Measurements from ENCODE around the gene TEX22.

The TEX22 gene

DNA sequence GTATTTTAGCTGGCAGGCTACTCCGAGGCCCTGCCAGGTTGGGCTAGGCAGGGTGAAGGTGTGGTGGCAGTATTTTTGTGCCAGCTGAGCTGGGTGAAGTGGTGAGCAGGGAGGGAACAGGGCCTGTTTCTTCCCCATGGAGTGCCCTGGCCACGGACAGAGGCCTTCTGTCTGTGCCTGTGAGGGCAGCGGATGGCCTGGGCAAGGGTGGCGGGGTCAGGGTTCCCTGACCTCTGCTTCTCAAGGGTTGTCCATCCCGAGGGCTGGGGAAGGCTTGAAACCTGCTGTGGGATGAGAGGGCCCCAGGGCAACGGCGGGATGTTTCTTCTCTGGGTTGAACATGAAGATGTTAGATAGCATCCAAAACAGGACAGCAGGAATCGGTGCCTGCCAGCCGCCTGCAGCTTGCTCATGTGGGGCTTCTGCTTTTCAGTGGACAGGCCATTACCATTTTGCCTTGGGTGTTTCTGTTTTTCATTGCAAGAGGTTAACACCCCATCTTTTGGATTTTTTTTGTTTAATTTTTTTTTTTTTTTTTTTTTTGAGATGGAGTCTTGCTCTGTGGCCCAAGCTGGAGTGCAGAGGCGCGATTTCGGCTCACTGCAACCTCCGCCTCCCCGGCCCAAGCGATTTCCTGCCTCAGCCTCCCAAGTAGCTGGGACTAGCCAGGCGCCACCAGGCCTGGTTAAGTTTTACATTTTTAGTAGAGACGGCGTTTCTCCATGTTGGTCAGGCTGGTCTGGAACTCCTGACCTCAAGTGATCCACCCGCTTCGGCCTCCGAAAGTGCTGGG, 24.6 kb downstream of the TEX22 start:
- peaks cover 7% of the 10 kb centered on the region for H3K36me3 Mint-ChIP-seq
- H3K27me3 Mint-ChIP-seq, result peaks cover 4% of the 10 kb centered on the region
- H3K27ac Mint-ChIP-seq, result no peak overlapping the region
- peaks cover 29% of the 10 kb centered on the region for H3K4me1 Mint-ChIP-seq
- ATAC-seq (ENCODE audit: low read depth) (no peak), DNase-seq (ENCODE audit: low spot score in 2 of 2) (no peak)
- no peaks in the 10 kb centered on the region for H3K9me3 Mint-ChIP-seq
- no peak overlapping the region for H3K4me3 Mint-ChIP-seq

DNA sequence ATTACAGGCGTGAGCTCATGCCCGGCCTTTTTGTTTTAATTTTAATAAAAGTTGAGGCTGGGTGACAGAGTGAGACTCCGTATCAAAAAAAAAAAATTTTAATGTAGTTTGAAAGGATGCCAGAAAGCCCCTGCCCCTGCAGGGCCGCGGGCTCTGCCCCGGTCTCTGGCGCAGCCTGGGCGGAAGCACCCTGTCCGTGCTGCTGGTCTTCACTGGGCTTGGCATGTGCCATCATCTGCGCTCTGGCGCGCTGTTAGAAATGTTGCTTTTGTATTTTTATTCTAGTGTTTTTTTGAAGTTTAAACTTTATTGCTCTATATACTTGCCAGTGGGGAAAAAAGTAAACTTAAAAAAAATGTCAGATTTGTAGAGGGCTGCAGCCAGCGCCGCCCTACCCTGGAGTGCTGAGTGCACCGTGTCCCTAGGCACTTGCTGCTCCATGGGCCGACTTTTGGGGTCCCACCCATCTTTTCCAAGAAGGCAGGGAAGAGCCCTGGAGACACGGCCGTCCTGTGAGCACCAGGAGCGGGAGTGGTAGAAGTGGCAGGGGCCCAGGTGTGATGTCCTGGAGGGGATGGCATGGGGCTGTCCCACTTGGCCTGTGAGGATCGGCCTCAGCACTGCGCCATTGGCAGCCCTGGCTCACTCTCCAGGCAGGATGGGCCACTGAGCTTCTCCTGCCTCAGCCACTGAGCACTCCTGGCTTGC, 25.3 kb downstream of the TEX22 start:
- ATAC-seq (ENCODE audit: low read depth) (no peak), DNase-seq (ENCODE audit: low spot score in 2 of 2) (no peak)
- H3K36me3 Mint-ChIP-seq, result peaks cover 7% of the 10 kb centered on the region
- H3K27me3 Mint-ChIP-seq, result peaks cover 3% of the 10 kb centered on the region
- no peaks in the 10 kb centered on the region for H3K9me3 Mint-ChIP-seq
- H3K4me1 Mint-ChIP-seq, result peaks cover 27% of the 10 kb centered on the region
- no peak overlapping the region for H3K27ac Mint-ChIP-seq
- no peak overlapping the region for H3K4me3 Mint-ChIP-seq

DNA sequence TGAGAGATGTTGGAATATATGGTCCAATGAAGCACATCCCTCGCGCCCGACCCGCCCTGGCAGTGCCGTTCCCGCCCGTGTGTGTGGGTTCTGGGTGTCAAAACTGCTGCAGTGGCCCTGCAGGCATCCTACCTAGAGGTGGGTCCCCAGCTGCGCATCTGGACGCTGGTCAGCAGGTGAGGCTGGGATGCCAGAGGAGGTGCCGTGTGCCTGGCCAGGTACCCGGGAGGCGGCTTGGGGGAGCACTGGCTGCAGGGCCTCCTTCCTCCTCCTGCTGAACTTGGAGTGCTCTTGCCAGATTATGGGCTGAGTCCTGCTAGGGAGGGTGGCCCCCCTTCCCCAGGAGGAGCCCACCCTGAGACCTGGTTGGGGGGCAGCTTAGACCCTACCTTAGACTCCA, 26.5 kb downstream of the TEX22 start:
- ATAC-seq (ENCODE audit: low read depth), result no peak
- H3K27me3 Mint-ChIP-seq, result no peaks in the 10 kb centered on the region
- no peak for DNase-seq (ENCODE audit: low spot score in 2 of 2)
- H3K36me3 Mint-ChIP-seq, result peaks cover 7% of the 10 kb centered on the region
- H3K4me1 Mint-ChIP-seq, result peaks cover 25% of the 10 kb centered on the region
- no peak overlapping the region for H3K4me3 Mint-ChIP-seq
- no peak overlapping the region for H3K27ac Mint-ChIP-seq
- H3K9me3 Mint-ChIP-seq, result no peaks in the 10 kb centered on the region

GRCh38 chr14:105425823-105426247, 27.5 kb downstream of the TEX22 start:
- Mint-ChIP-seq H3K36me3 (peaks cover 11% of the 10 kb centered on the region), H3K4me3 (no peak overlapping the region)
- no peak for ATAC-seq (ENCODE audit: low read depth)

GRCh38 chr14:105426416-105427130, 28.2 kb downstream of the TEX22 start:
- no peaks in the 10 kb centered on the region for H3K27me3 Mint-ChIP-seq
- peaks cover 15% of the 10 kb centered on the region for H3K36me3 Mint-ChIP-seq
- peaks cover 16% of the 10 kb centered on the region for H3K4me1 Mint-ChIP-seq
- no peak overlapping the region for H3K27ac Mint-ChIP-seq
- no peak overlapping the region for H3K4me3 Mint-ChIP-seq
- H3K9me3 Mint-ChIP-seq, result no peaks in the 10 kb centered on the region
- no peak for DNase-seq (ENCODE audit: low spot score in 2 of 2)
- no peak for ATAC-seq (ENCODE audit: low read depth)

More at GRCh38 chr14:105425823-105426247, 27.5 kb downstream of the TEX22 start:
- Mint-ChIP-seq H3K27ac (no peak overlapping the region), H3K9me3 (no peaks in the 10 kb centered on the region), H3K4me1 (peaks cover 22% of the 10 kb centered on the region), H3K27me3 (no peaks in the 10 kb centered on the region)
- no peak for DNase-seq (ENCODE audit: low spot score in 2 of 2)

GRCh38 chr14:105427412-105427811, 29.1 kb downstream of the TEX22 start:
- Mint-ChIP-seq H3K36me3 (peaks cover 15% of the 10 kb centered on the region), H3K4me3 (no peak overlapping the region), H3K27ac (no peak overlapping the region), H3K27me3 (no peaks in the 10 kb centered on the region), H3K9me3 (no peaks in the 10 kb centered on the region), H3K4me1 (peaks cover 10% of the 10 kb centered on the region)
- DNase-seq (ENCODE audit: low spot score in 2 of 2), result no peak
- ATAC-seq (ENCODE audit: low read depth), result no peak

DNA sequence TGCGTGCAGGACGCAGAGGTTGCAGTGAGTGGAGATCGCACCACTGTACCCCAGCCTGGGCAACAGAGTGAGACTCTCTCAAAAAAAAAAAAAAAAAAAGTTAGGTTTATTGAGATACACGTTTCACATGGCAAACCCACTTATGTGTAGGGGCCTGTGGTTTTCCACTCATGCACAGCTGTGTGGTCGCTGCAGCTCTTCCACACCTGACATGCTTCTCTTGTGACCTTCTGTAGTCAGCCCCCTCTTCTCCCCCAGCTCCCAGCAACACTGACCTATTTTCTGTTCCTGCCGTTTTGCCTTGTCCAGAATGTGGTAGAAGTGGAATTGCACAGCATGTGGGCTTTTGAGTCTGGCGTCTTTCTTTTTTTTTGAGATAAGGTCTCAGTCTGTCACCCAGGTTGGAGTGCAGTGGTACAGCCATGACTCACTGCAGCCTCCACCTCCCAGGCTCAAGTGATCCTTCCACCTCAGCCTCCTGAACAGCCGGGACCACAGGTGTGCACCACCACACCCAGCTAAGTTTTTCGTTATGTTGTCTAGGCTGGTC, 29.7 kb downstream of the TEX22 start:
- H3K36me3 Mint-ChIP-seq, result peaks cover 15% of the 10 kb centered on the region
- ATAC-seq (ENCODE audit: low read depth) (no peak), DNase-seq (ENCODE audit: low spot score in 2 of 2) (no peak)
- H3K27me3 Mint-ChIP-seq, result no peaks in the 10 kb centered on the region
- no peaks in the 10 kb centered on the region for H3K9me3 Mint-ChIP-seq
- no peak overlapping the region for H3K4me3 Mint-ChIP-seq
- H3K27ac Mint-ChIP-seq, result no peak overlapping the region
- peaks cover 6% of the 10 kb centered on the region for H3K4me1 Mint-ChIP-seq

DNA sequence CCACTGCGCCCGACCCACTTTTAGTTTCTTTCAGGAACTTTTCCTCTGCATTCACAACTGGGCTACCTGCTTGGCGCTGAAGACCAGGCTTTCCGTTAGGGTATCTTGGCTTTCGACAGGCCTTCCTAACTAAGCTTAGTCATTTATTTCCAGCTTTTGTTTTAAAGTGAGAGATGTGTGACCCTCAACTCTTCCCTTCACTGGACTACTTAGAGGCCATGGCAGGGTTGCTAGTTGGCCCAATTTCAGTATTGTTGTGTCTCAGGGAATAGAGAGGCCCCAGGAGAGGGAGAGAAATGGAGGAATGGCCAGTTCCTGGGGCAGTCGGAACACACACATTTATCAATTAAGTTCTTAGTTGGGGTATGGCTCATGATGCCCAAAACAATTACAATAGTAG, 31.7 kb downstream of the TEX22 start:
- H3K36me3 Mint-ChIP-seq, result peaks cover 15% of the 10 kb centered on the region
- H3K4me3 Mint-ChIP-seq, result no peak overlapping the region
- H3K27ac Mint-ChIP-seq, result no peak overlapping the region
- no peak for DNase-seq (ENCODE audit: low spot score in 2 of 2)
- no peaks in the 10 kb centered on the region for H3K27me3 Mint-ChIP-seq
- H3K9me3 Mint-ChIP-seq, result no peaks in the 10 kb centered on the region
- H3K4me1 Mint-ChIP-seq, result peaks cover 5% of the 10 kb centered on the region
- no peak for ATAC-seq (ENCODE audit: low read depth)

DNA sequence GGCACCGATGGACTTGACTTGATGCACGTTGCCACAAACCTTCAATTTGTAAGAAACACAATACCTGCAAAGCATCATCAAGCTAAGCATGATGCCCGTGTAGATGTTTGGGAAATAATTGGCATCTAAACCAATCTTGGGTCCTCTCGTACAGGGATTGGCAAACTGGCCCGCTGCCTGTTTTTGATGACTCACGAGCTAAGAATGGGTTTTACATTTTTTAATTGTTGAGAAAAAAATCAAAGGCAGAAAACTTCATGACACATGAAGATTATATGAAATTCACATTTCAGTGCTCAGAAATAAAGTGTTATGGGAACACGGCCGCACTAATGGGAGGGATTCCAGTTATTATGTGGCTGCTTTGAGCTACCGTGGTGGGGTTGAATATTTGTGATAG, 32.2 kb downstream of the TEX22 start:
- H3K27me3 Mint-ChIP-seq, result no peaks in the 10 kb centered on the region
- no peak for ATAC-seq (ENCODE audit: low read depth)
- H3K9me3 Mint-ChIP-seq, result no peaks in the 10 kb centered on the region
- H3K27ac Mint-ChIP-seq, result no peak overlapping the region
- DNase-seq (ENCODE audit: low spot score in 2 of 2), result no peak
- H3K4me3 Mint-ChIP-seq, result no peak overlapping the region
- peaks cover 5% of the 10 kb centered on the region for H3K4me1 Mint-ChIP-seq
- H3K36me3 Mint-ChIP-seq, result peaks cover 15% of the 10 kb centered on the region

- Mint-ChIP-seq H3K36me3 (peaks cover 13% of the 10 kb centered on the region), H3K4me3 (no peak overlapping the region), H3K27me3 (no peaks in the 10 kb centered on the region), H3K4me1 (peaks cover 7% of the 10 kb centered on the region), H3K27ac (no peak overlapping the region), H3K9me3 (no peaks in the 10 kb centered on the region)
- DNase-seq (ENCODE audit: low spot score in 2 of 2) (no peak), ATAC-seq (ENCODE audit: low read depth) (no peak)
Observed at GRCh38 chr14:105431256-105431655, 32.9 kb downstream of the TEX22 start.

- no peaks in the 10 kb centered on the region for H3K9me3 Mint-ChIP-seq
- H3K36me3 Mint-ChIP-seq, result peaks cover 8% of the 10 kb centered on the region
- ATAC-seq (ENCODE audit: low read depth) (no peak), DNase-seq (ENCODE audit: low spot score in 2 of 2) (no peak)
- no peaks in the 10 kb centered on the region for H3K27me3 Mint-ChIP-seq
- H3K4me1 Mint-ChIP-seq, result peaks cover 4% of the 10 kb centered on the region
- no peak overlapping the region for H3K27ac Mint-ChIP-seq
- no peak overlapping the region for H3K4me3 Mint-ChIP-seq
Observed at GRCh38 chr14:105432657-105433056, 34.3 kb downstream of the TEX22 start.

DNA sequence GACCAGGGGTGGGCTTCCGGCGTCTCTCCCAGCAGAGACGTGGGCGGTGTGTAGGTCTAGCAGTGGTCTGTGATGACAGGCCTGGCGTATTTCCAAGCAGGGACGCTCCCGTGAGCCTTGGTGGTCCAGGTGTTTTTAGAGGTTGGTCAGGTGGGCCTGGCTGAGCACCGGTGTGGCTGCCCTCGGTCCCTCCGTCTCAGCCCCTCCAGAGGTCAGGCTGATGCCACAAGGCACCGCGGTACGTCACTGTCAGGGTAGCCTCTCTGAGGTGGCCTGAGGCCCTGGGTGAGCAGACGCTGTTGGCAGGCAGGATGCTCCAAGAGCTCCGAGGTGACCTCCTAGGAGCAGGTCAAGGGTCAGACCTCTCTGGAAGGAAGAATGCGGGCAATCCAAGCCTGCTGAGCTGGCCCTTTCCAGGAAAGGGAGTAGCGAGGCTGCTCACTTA, 34.8 kb downstream of the TEX22 start:
- H3K4me3 Mint-ChIP-seq, result no peak overlapping the region
- no peak for ATAC-seq (ENCODE audit: low read depth)
- no peak overlapping the region for H3K27ac Mint-ChIP-seq
- H3K36me3 Mint-ChIP-seq, result peaks cover 8% of the 10 kb centered on the region
- peaks cover 4% of the 10 kb centered on the region for H3K4me1 Mint-ChIP-seq
- no peaks in the 10 kb centered on the region for H3K27me3 Mint-ChIP-seq
- DNase-seq (ENCODE audit: low spot score in 2 of 2), result no peak
- H3K9me3 Mint-ChIP-seq, result no peaks in the 10 kb centered on the region

GRCh38 chr14:105436402-105436801, 38.1 kb downstream of the TEX22 start:
- Mint-ChIP-seq H3K4me1 (peaks cover 4% of the 10 kb centered on the region), H3K27me3 (no peaks in the 10 kb centered on the region), H3K27ac (no peak overlapping the region), H3K36me3 (no peaks in the 10 kb centered on the region), H3K4me3 (no peak overlapping the region), H3K9me3 (no peaks in the 10 kb centered on the region)
- ATAC-seq (ENCODE audit: low read depth), result no peak
- DNase-seq (ENCODE audit: low spot score in 2 of 2), result no peak

Data from memory B cell (primary cell).